Duodenal mucosa (tissue), 2 donors: ENCODE results near the gene DVL1.

ENCODE experiments used
- H3K27ac ChIP-seq: one replicate; pipeline ENCODE4 v1.7.0; 2013; ENCODE audit warnings: low read depth, low read length
- H3K27me3 ChIP-seq, 2 donors: one replicate each; pipeline ENCODE4 v1.7.0; 2013; ENCODE audit warnings: low read length in 2 of 2, control low read depth in 1 of 2; ENCODE audit not compliant: insufficient read depth in 2 of 2, control insufficient read depth in 1 of 2
- H3K36me3 ChIP-seq, 2 donors: one replicate each; pipeline ENCODE4 v1.7.0; 2013; ENCODE audit warnings: low read length in 2 of 2, control low read depth in 1 of 2; ENCODE audit not compliant: insufficient read depth in 2 of 2, control insufficient read depth in 1 of 2
- H3K4me1 ChIP-seq, 2 donors: one replicate each; pipeline ENCODE4 v1.7.0; 2013; ENCODE audit warnings: low read length in 2 of 2, control low read depth in 1 of 2; ENCODE audit not compliant: insufficient read depth in 2 of 2, control insufficient read depth in 1 of 2
- H3K4me3 ChIP-seq, 2 donors: one replicate each; pipeline ENCODE4 v1.7.0; 2013; ENCODE audit warnings: low read length in 2 of 2, low read depth in 1 of 2
- H3K9ac ChIP-seq, 2 donors: one replicate each; pipeline ENCODE4 v1.7.0; 2013; ENCODE audit warnings: low read length in 2 of 2, low read depth in 1 of 2
- H3K9me3 ChIP-seq, 2 donors: one replicate each; pipeline ENCODE4 v1.7.0; 2013; ENCODE audit warnings: low read length in 2 of 2, control low read depth in 1 of 2; ENCODE audit not compliant: control insufficient read depth in 1 of 2

DVL1 gene

GRCh38 chr1:1311107-1312104, 37.8 kb downstream of the DVL1 start:
- no peaks in the 10 kb centered on the region for H3K27me3 ChIP-seq
- no peaks in the 10 kb centered on the region for H3K9me3 ChIP-seq
- no peak overlapping the region for H3K9ac ChIP-seq
- peaks cover 17 to 52% of the 10 kb centered on the region in 2 donors for H3K36me3 ChIP-seq
- H3K4me3 ChIP-seq: no peak overlapping the region
- no peak overlapping the region for H3K27ac ChIP-seq
- peaks cover 13 to 18% of the 10 kb centered on the region in 2 donors for H3K4me1 ChIP-seq

GRCh38 chr1:1310476-1311053, 38.7 kb downstream of the DVL1 start:
- no peak overlapping the region for H3K27ac ChIP-seq
- no peak overlapping the region for H3K4me3 ChIP-seq
- peaks cover 17 to 49% of the 10 kb centered on the region in 2 donors for H3K36me3 ChIP-seq
- no peak overlapping the region for H3K9ac ChIP-seq
- no peaks in the 10 kb centered on the region for H3K9me3 ChIP-seq
- peaks cover 22 to 24% of the 10 kb centered on the region in 2 donors for H3K4me1 ChIP-seq
- H3K27me3 ChIP-seq: no peaks in the 10 kb centered on the region

GRCh38 chr1:1310109-1310385, 39.2 kb downstream of the DVL1 start:
- Histone ChIP-seq H3K27ac (no peak overlapping the region), H3K36me3 (peaks cover 14 to 46% of the 10 kb centered on the region in 2 donors)

GRCh38 chr1:1309251-1310108, 39.7 kb downstream of the DVL1 start:
- H3K9me3 ChIP-seq: no peaks in the 10 kb centered on the region
- peaks cover 8 to 41% of the 10 kb centered on the region in 2 donors for H3K36me3 ChIP-seq
- H3K27ac ChIP-seq: no peak overlapping the region
- H3K4me3 ChIP-seq: peak overlapping the region; percentile 72 to 74
- H3K9ac ChIP-seq: peak overlapping the region; percentile 48 to 54
- no peaks in the 10 kb centered on the region for H3K27me3 ChIP-seq
- peaks cover 33 to 35% of the 10 kb centered on the region in 2 donors for H3K4me1 ChIP-seq

More at GRCh38 chr1:1310109-1310385, 39.2 kb downstream of the DVL1 start:
- peaks cover 27 to 30% of the 10 kb centered on the region in 2 donors for H3K4me1 ChIP-seq
- H3K9me3 ChIP-seq: no peaks in the 10 kb centered on the region
- H3K9ac ChIP-seq: no peak overlapping the region
- no peak overlapping the region for H3K4me3 ChIP-seq
- no peaks in the 10 kb centered on the region for H3K27me3 ChIP-seq

GRCh38 chr1:1308756-1309250, 40.4 kb downstream of the DVL1 start:
- Histone ChIP-seq H3K4me3 (peak overlapping the region; percentile 72 to 74), H3K9ac (peak overlapping the region; percentile 48 to 54), H3K27ac (peak overlapping the region; percentile 66), H3K27me3 (no peaks in the 10 kb centered on the region), H3K9me3 (no peaks in the 10 kb centered on the region), H3K36me3 (peaks cover 4 to 34% of the 10 kb centered on the region in 2 donors), H3K4me1 (peaks cover 36 to 38% of the 10 kb centered on the region in 2 donors)

- Histone ChIP-seq H3K4me3 (peak within 1 kb of the TSS; percentile 72 to 74), H3K27ac (peak within 1 kb of the TSS; percentile 91), H3K9ac (peak within 1 kb of the TSS; percentile 65 to 66), H3K9me3 (no peaks in the 10 kb centered on the region), H3K27me3 (no peaks in the 10 kb centered on the region), H3K4me1 (peaks cover 36 to 38% of the 10 kb centered on the region in 2 donors), H3K36me3 (peaks cover 4 to 27% of the 10 kb centered on the region in 2 donors)
Observed at GRCh38 chr1:1307923-1308755, 41.1 kb downstream of the DVL1 start, which contains the start of the genes ACAP3 and PUSL1. ACAP3 (minus strand) TSS chr1:1307930; CDS start chr1:1307815, 115 bp downstream. PUSL1 (plus strand) TSS chr1:1308597; CDS start chr1:1308644, 47 bp downstream.

- no peaks in the 10 kb centered on the region for H3K27me3 ChIP-seq
- H3K9me3 ChIP-seq: no peaks in the 10 kb centered on the region
- H3K36me3 ChIP-seq: peaks cover 4 to 20% of the 10 kb centered on the region in 2 donors
- peak overlapping the region; percentile 53 to 62 for H3K4me3 ChIP-seq
- peaks cover 36 to 38% of the 10 kb centered on the region in 2 donors for H3K4me1 ChIP-seq
- H3K9ac ChIP-seq: peak overlapping the region in 1 of 2 donors; percentile 59
- H3K27ac ChIP-seq: peak overlapping the region; percentile 62
Observed at GRCh38 chr1:1307261-1307922, 41.8 kb downstream of the DVL1 start.

- Histone ChIP-seq H3K27me3 (no peaks in the 10 kb centered on the region), H3K9me3 (no peaks in the 10 kb centered on the region), H3K4me1 (peaks cover 36 to 38% of the 10 kb centered on the region in 2 donors), H3K9ac (peak overlapping the region in 1 of 2 donors; percentile 59), H3K27ac (no peak overlapping the region), H3K4me3 (peak overlapping the region; percentile 53 to 62), H3K36me3 (peaks cover 3 to 15% of the 10 kb centered on the region in 2 donors)
Observed at GRCh38 chr1:1306661-1307260, 42.5 kb downstream of the DVL1 start.
